MCF 10A (cell line): Measurements from ENCODE around the gene SLC35A5. TPM values are rescaled to one million over a fixed set of nuclear protein-coding genes. Genes with fewer than 3 reads are reported as not detected.
A peak's percentile ranks its signal among the peaks of the same experiment; 100 is the strongest.
"Not testable (repeated sequence)": the region's sequence is repeated elsewhere in the genome, so short reads cannot be mapped to it uniquely, and the experiment has no call there.

Experiments used
- BruUV-seq: library from RNA; stranded (reverse); fragments of 400-500 nt; replicated peaks from 2 replicates; lab custom pipeline; 2021; lab: Mats Ljungman, UMichigan
- CTCF ChIA-PET: fragments of 300-600 bp; sonication (Branson Sonifier 250); formaldehyde crosslinking; extraction: SDS; loops from one replicate; lab custom pipeline; 2021; ENCODE audit warnings: antibody characterized with exemption, inconsistent platforms; lab: Yijun Ruan, JAX
- POLR2A ChIA-PET: fragments of 300-600, 350-650 bp; sonication (Branson Sonifier 250); formaldehyde crosslinking; extraction: SDS; loops from one replicate; lab custom pipeline; 2020; ENCODE audit warnings: antibody characterized with exemption, inconsistent platforms; lab: Yijun Ruan, JAX
- DNase-seq: peaks from one replicate; pipeline ENCODE4 v3.0.0-alpha.2; 2018; ENCODE audit not compliant: unreplicated experiment
- H3K27ac Mint-ChIP-seq: one replicate; pipeline ENCODE4 v1.8.0; 2022; ENCODE audit warnings: mild to moderate bottlenecking, low read depth, mixed read lengths; ENCODE audit not compliant: unreplicated experiment
- H3K27me3 Mint-ChIP-seq: one replicate; pipeline ENCODE4 v1.8.0; 2022; ENCODE audit warnings: mixed read lengths; ENCODE audit not compliant: insufficient read depth, unreplicated experiment
- H3K36me3 Mint-ChIP-seq: one replicate; pipeline ENCODE4 v1.8.0; 2022; ENCODE audit warnings: mild to moderate bottlenecking, moderate library complexity, mixed read lengths; ENCODE audit not compliant: insufficient read depth, unreplicated experiment
- H3K4me1 Mint-ChIP-seq: one replicate; pipeline ENCODE4 v1.8.0; 2022; ENCODE audit warnings: mixed read lengths; ENCODE audit not compliant: insufficient read depth, unreplicated experiment
- H3K4me3 Mint-ChIP-seq: one replicate; pipeline ENCODE4 v1.8.0; 2022; ENCODE audit warnings: mild to moderate bottlenecking, moderate library complexity, mixed read lengths; ENCODE audit not compliant: unreplicated experiment
- H3K9me3 Mint-ChIP-seq: one replicate; pipeline ENCODE4 v1.8.0; 2022; ENCODE audit warnings: mixed read lengths; ENCODE audit not compliant: unreplicated experiment
- intact Hi-C: fragments of 100-400 bp; cut with micrococcal nuclease; formaldehyde crosslinking; loops from 2 replicates; pipeline ENCODE4 v1.14.1; 2022
- total RNA-seq: library from RNA; stranded (reverse); gene quantifications from 2 replicates; pipeline ENCODE4 v1.2.3, GENCODE V29; 2022
- TF ChIP-seq, protein P1 (sequence below): fragments of 200-600 bp; IDR thresholded peaks from one replicate; pipeline ENCODE4 v1.8.0; 2022; ENCODE audit warnings: antibody characterized with exemption, mild to moderate bottlenecking; ENCODE audit not compliant: unreplicated experiment

Gene SLC35A5
- total RNA-seq, 1 experiment from 2014 or later: 26.7 TPM

DNA sequence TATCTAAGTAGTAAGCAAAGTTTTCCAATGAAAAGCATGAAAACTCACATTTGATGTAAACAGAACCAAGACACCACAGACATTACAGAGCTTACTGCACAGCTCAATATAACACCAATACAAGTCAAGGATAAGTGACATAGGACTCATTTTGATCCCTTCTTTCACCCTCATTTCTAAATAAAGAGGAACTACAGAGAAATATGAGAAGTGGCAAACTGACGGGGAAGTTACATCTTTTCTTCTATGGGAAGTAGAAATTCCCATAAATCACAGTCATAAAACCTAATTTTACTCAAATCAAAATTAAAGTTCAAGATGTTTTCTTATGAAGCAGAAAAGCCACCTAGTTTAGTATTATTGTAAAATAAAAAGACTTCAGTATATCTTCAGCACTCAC lies 3.9 kb upstream of the SLC35A5 start:
- intact Hi-C loops: no loop called here
- TF ChIP-seq, protein P1, sequence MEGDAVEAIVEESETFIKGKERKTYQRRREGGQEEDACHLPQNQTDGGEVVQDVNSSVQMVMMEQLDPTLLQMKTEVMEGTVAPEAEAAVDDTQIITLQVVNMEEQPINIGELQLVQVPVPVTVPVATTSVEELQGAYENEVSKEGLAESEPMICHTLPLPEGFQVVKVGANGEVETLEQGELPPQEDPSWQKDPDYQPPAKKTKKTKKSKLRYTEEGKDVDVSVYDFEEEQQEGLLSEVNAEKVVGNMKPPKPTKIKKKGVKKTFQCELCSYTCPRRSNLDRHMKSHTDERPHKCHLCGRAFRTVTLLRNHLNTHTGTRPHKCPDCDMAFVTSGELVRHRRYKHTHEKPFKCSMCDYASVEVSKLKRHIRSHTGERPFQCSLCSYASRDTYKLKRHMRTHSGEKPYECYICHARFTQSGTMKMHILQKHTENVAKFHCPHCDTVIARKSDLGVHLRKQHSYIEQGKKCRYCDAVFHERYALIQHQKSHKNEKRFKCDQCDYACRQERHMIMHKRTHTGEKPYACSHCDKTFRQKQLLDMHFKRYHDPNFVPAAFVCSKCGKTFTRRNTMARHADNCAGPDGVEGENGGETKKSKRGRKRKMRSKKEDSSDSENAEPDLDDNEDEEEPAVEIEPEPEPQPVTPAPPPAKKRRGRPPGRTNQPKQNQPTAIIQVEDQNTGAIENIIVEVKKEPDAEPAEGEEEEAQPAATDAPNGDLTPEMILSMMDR: no peak
- Mint-ChIP-seq H3K4me1 (peaks cover 19% of the 10 kb centered on the region), H3K4me3 (no peak overlapping the region), H3K9me3 (no peaks in the 10 kb centered on the region), H3K27me3 (no peaks in the 10 kb centered on the region), H3K27ac (no peak overlapping the region), H3K36me3 (peaks cover 23% of the 10 kb centered on the region)
- BruUV-seq: no TSS peak
- CTCF ChIA-PET: interaction anchor here (0.6 to 0.7 kb wide), 2 partner anchors 221 to 873 kb away, joined by 3 to 5 read pairs; no protein-coding TSS in a partner anchor
- DNase-seq: no peak
- POLR2A ChIA-PET: interaction anchor here (0.6 kb wide), 1 partner anchor 433 kb away, joined by 3 read pairs; no protein-coding TSS in a partner anchor

DNA sequence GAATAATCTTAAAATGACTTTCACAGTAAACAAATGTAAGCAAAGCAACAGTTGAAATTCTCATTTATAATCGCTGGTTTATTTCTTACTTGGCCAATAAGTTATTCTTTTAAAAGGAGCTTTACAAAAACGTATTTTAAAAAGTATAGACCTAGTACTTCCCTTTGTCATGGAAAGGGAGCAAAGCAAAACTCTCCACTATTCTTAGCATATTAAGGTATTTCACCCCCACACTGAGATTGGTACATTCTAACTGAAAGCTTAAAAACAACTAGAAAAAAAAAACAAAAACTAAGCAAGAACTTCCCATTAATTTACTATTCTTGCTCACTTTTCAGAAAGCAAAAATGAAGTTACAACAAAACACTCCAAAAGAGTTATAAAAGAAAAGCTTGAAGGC lies 1.5 kb upstream of the SLC35A5 start:
- peaks cover 17% of the 10 kb centered on the region for H3K4me1 Mint-ChIP-seq
- intact Hi-C loops: no loop called here
- BruUV-seq: no TSS peak
- H3K27me3 Mint-ChIP-seq: no peaks in the 10 kb centered on the region
- ChIA-PET POLR2A (interaction anchor here (0.5 to 4.3 kb wide), 11 partner anchors 8 to 458 kb away, joined by 3 to 35 read pairs (median 4); partner anchors contain the start of gene GTPBP8), CTCF (interaction anchor here (0.5 kb wide), 1 partner anchor 83 kb away, joined by 3 read pairs; no protein-coding TSS in a partner anchor)
- peaks cover 12% of the 10 kb centered on the region for H3K36me3 Mint-ChIP-seq
- no peaks in the 10 kb centered on the region for H3K9me3 Mint-ChIP-seq
- TF ChIP-seq, protein P1: no peak
- DNase-seq: no peak
- H3K4me3 Mint-ChIP-seq: peak overlapping the region; percentile 96
- peak overlapping the region; percentile 98 for H3K27ac Mint-ChIP-seq

DNA sequence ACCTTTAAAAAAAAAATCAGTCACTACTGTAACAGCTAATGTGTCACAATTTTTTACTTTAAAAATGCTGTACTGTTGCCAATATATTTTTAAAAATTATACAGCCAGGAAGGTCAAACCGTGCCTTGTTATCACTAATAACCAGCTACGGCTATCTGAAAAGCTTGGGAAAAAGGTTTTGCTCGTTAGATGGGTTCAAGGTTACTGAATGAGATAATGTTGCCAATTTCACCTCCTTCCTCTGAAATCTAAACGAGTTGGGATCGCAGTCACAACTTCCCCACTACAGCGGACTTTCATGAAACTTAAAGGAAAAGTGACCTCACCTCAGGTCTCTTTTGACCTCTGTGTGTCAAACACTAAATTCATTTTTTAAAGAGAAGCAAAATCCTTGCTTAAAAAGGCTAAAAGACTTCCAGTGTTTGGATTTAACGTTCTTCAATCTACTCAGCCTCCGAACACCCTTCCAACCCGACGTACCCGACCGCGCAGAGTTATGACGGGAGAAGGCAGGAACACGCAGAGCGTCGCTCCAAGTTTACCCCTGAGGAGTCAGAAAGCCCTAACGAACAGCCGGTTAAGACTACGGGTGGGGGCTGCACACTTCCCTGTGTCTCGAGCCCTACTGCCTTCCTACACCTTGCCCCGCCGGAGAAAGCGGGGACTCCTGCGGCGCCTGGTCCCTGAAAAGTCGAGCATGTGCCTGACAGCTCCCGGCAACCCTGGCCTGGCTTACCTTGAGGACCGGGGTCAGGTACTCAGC lies 943 bp upstream of the SLC35A5 start:
- intact Hi-C loops: no loop called here
- BruUV-seq: no TSS peak
- DNase-seq: peak; percentile 84
- ChIA-PET CTCF (interaction anchor here (1.3 kb wide), 1 partner anchor 22 kb away, joined by 4 read pairs; no protein-coding TSS in a partner anchor), POLR2A (interaction anchor here (0.6 to 4.3 kb wide), 22 partner anchors 9 to 472 kb away, joined by 3 to 35 read pairs (median 4); partner anchors contain the start of gene GTPBP8)
- H3K9me3 Mint-ChIP-seq: no peaks in the 10 kb centered on the region
- peaks cover 12% of the 10 kb centered on the region for H3K4me1 Mint-ChIP-seq
- TF ChIP-seq, protein P1: no peak
- H3K27ac Mint-ChIP-seq: peak overlapping the region; percentile 98
- peak overlapping the region; percentile 96 for H3K4me3 Mint-ChIP-seq
- no peaks in the 10 kb centered on the region for H3K27me3 Mint-ChIP-seq
- H3K36me3 Mint-ChIP-seq: peaks cover 12% of the 10 kb centered on the region

DNA sequence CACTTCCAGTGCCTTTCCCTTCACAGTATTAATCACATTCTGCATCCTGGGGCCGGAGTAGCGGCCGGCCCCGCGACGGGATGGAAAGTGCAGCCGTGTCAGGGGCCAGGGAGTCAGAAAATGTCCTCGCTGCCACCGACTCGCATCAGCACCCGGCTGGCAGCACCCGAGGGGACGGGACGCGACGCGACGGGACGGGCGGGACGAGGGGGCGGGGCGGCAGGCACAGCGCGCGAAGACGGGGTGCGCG lies 436 bp upstream of the SLC35A5 start:
- no peaks in the 10 kb centered on the region for H3K9me3 Mint-ChIP-seq
- CTCF ChIA-PET: interaction anchor here (1.2 to 1.3 kb wide), 2 partner anchors 10 to 21 kb away, joined by 4 read pairs; no protein-coding TSS in a partner anchor
- POLR2A ChIA-PET: interaction anchor here (0.6 to 4.3 kb wide), 19 partner anchors 12 to 473 kb away, joined by 3 to 35 read pairs (median 4); partner anchors contain the start of gene GTPBP8
- intact Hi-C loops: no loop called here
- TF ChIP-seq, protein P1: no peak
- H3K4me3 Mint-ChIP-seq: peak overlapping the region; percentile 96
- H3K4me1 Mint-ChIP-seq: peaks cover 12% of the 10 kb centered on the region
- H3K27ac Mint-ChIP-seq: peak overlapping the region; percentile 98
- H3K36me3 Mint-ChIP-seq: peaks cover 16% of the 10 kb centered on the region
- no peaks in the 10 kb centered on the region for H3K27me3 Mint-ChIP-seq
- no peak for DNase-seq
- BruUV-seq: TSS peak; percentile 42

DNA sequence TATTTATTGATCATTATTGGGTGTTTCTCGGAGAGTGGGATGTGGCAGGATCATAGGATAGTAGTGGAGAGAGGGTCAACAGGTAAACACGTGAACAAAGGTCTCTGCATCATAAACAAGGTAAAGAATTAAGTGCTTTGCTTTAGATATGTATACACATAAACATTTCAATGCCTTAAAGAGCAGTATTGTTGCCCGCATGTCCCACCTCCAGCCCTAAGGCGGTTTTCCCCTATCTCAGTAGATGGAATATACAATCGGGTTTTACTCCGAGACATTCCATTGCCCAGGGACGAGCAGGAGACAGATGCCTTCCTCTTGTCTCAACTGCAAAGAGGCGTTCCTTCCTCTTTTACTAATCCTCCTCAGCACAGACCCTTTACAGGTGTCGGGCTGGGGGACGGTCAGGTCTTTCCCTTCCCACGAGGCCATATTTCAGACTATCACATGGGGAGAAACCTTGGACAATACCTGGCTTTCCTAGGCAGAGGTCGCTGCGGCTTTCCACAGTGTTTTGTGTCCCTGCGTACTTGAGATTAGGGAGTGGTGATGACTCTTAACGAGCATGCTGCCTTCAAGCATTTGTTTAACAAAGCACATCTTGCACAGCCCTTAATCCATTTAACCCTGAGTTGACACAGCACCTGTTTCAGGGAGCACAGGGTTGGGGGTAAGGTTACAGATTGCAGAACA lies 2.5 kb downstream of the SLC35A5 start:
- intact Hi-C loops, H3K4me3 Mint-ChIP-seq, H3K27me3 Mint-ChIP-seq, H3K27ac Mint-ChIP-seq, DNase-seq, BruUV-seq, H3K4me1 Mint-ChIP-seq, H3K9me3 Mint-ChIP-seq: not testable (repeated sequence)
- H3K36me3 Mint-ChIP-seq: peaks cover 11% of the 10 kb centered on the region
- ChIA-PET CTCF (interaction anchor here (0.5 kb wide), 1 partner anchor 78 kb away, joined by 4 read pairs; no protein-coding TSS in a partner anchor), POLR2A (interaction anchor here (4.3 kb wide), 1 partner anchor 427 kb away, joined by 35 read pairs; the partner anchor contains the start of gene GTPBP8)
